ENCODE measurements around the gene H3-3A. TPM values are rescaled to one million over a fixed set of nuclear protein-coding genes. Genes with fewer than 3 reads are reported as not detected.

The H3-3A gene
- total RNA-seq, 2 donors from 2014 or later: 244 to 279 TPM

GRCh38 chr1:226033991-226034390 lies 28.5 kb upstream of the H3-3A start:
- Histone ChIP-seq H3K4me3 (no peak overlapping the region), H3K9me3 (no peaks in the 10 kb centered on the region), H3K4me1 (no peaks in the 10 kb centered on the region), H3K27me3 (no peaks in the 10 kb centered on the region), H3K36me3 (no peaks in the 10 kb centered on the region), H3K27ac (peak overlapping the region; percentile 62 to 79)
- DNase-seq (ENCODE audit: low spot score): no peak
- TF ChIP-seq, protein P1, sequence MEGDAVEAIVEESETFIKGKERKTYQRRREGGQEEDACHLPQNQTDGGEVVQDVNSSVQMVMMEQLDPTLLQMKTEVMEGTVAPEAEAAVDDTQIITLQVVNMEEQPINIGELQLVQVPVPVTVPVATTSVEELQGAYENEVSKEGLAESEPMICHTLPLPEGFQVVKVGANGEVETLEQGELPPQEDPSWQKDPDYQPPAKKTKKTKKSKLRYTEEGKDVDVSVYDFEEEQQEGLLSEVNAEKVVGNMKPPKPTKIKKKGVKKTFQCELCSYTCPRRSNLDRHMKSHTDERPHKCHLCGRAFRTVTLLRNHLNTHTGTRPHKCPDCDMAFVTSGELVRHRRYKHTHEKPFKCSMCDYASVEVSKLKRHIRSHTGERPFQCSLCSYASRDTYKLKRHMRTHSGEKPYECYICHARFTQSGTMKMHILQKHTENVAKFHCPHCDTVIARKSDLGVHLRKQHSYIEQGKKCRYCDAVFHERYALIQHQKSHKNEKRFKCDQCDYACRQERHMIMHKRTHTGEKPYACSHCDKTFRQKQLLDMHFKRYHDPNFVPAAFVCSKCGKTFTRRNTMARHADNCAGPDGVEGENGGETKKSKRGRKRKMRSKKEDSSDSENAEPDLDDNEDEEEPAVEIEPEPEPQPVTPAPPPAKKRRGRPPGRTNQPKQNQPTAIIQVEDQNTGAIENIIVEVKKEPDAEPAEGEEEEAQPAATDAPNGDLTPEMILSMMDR (IDR thresholded peaks at IDR 0.05): no peak

- H3K27ac ChIP-seq: peak overlapping the region; percentile 62 to 79
- no peaks in the 10 kb centered on the region for H3K36me3 ChIP-seq
- H3K27me3 ChIP-seq: no peaks in the 10 kb centered on the region
- H3K4me1 ChIP-seq: no peaks in the 10 kb centered on the region
- H3K9me3 ChIP-seq: no peaks in the 10 kb centered on the region
- H3K4me3 ChIP-seq: no peak overlapping the region
- TF ChIP-seq, protein P1 (IDR thresholded peaks at IDR 0.05): no peak
- peak; percentile 97 for DNase-seq (ENCODE audit: low spot score)
Measured at GRCh38 chr1:226034482-226034881, 28.0 kb upstream of the H3-3A start.

DNA sequence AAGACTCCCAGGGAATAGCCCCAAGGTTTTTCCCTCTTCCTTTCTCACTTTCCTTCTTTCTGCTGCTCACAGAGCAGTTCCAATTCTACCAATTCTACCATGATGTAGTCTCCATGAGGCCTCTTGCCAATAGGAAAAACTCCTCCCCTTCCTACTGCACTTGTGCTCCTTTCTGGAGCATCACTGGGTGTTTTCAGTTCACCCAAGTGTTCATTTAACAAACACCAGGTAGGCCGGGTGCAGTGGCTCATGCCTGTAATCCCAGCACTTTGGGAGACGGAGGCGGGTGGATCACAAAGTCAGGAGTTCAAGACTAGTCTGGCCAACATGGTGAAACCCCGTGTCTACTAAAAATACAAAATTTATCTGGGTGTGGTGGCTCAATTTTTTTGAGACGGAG lies 26.6 kb upstream of the H3-3A start:
- Histone ChIP-seq H3K4me3 (no peak overlapping the region), H3K9me3 (no peaks in the 10 kb centered on the region), H3K4me1 (no peaks in the 10 kb centered on the region), H3K27me3 (no peaks in the 10 kb centered on the region), H3K36me3 (no peaks in the 10 kb centered on the region), H3K27ac (no peak overlapping the region)
- DNase-seq (ENCODE audit: low spot score): no peak
- TF ChIP-seq, protein P1 (IDR thresholded peaks at IDR 0.05): no peak

DNA sequence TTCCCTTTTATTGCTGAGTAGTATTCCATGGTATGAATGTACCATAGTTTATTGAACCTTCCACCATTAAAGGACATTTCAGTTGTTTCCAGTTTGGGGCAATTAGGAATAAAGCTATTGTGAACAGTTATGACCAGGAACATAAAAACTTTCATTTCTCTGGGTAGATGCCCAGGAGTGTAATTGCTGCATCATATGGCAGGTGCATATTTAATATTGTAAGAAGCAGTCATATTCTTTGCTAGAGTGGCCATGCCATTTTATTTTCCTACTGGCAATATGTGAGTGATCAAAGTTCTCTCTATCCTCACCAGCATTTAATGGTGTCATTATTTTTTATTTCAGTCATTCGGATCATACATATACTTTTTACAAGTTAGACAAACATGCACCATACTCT lies 23.9 kb upstream of the H3-3A start:
- Histone ChIP-seq H3K9me3 (no peaks in the 10 kb centered on the region), H3K4me3 (no peak overlapping the region), H3K27ac (no peak overlapping the region), H3K4me1 (no peaks in the 10 kb centered on the region), H3K36me3 (no peaks in the 10 kb centered on the region), H3K27me3 (no peaks in the 10 kb centered on the region)
- TF ChIP-seq, protein P1 (IDR thresholded peaks at IDR 0.05): no peak
- DNase-seq (ENCODE audit: low spot score): no peak

GRCh38 chr1:226041419-226041818 lies 21.1 kb upstream of the H3-3A start:
- no peaks in the 10 kb centered on the region for H3K4me1 ChIP-seq
- H3K36me3 ChIP-seq: no peaks in the 10 kb centered on the region
- no peaks in the 10 kb centered on the region for H3K27me3 ChIP-seq
- H3K9me3 ChIP-seq: no peaks in the 10 kb centered on the region
- DNase-seq (ENCODE audit: low spot score): no peak
- TF ChIP-seq, protein P1 (IDR thresholded peaks at IDR 0.05): no peak
- H3K27ac ChIP-seq: no peak overlapping the region
- no peak overlapping the region for H3K4me3 ChIP-seq

- no peak for DNase-seq (ENCODE audit: low spot score)
- Histone ChIP-seq H3K27ac (no peak overlapping the region), H3K27me3 (no peaks in the 10 kb centered on the region), H3K9me3 (no peaks in the 10 kb centered on the region), H3K4me1 (no peaks in the 10 kb centered on the region), H3K4me3 (no peak overlapping the region), H3K36me3 (no peaks in the 10 kb centered on the region)
- TF ChIP-seq, protein P1 (IDR thresholded peaks at IDR 0.05): no peak
Measured at GRCh38 chr1:226044514-226045101, 17.9 kb upstream of the H3-3A start.

Measured in right atrium auricular region (tissue), 2 donors.